GM12892 (cell line): ENCODE measurements around the gene ATP12A.

Source experiments
- POLR2AphosphoS5 ChIP-seq: IDR thresholded peaks from 2 replicates; pipeline ENCODE4 v1.6.1; 2011; ENCODE audit warnings: low read depth, low read length, control low read depth
- TAF1 ChIP-seq: IDR thresholded peaks from 2 replicates; pipeline ENCODE4 v1.6.1; 2011; ENCODE audit warnings: low read depth, mild to moderate bottlenecking, control low read depth, low read length, borderline replicate concordance

GRCh38 chr13:24638096-24638495, 42.1 kb upstream of the ATP12A start:
- TF ChIP-seq POLR2AphosphoS5 (no peak), TAF1 (no peak)
